ENCODE measurements around the gene LGALS3BP.

DNA sequence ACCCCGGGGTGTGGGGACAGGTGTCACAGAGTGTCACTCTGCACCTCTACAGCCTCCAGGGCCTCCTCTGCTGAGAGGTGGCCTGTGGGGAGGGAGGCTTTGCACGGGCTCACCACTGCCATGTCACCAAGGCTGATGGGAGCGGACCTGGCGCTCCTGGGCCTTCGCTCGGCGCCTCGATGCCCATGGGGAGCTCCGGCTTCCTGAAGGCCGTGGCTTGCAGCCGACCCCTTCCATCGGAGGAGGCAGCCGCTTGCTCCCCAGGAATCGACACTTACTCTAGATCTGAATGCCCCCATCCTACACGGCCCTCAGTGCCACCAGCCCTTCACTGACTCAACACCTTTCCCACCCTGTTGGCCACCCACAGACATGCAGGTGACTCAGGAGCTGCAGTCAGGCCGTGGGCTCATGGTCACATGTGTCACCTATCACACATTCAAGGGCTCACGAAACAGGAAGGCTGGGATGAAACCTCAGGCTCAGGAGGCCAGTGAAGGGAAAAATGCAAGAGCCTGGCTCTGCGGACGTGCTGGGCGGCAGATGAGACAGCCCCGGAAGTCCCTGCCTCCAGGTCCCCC lies 11.9 kb downstream of the LGALS3BP start:
- TF ChIP-seq, protein P1, sequence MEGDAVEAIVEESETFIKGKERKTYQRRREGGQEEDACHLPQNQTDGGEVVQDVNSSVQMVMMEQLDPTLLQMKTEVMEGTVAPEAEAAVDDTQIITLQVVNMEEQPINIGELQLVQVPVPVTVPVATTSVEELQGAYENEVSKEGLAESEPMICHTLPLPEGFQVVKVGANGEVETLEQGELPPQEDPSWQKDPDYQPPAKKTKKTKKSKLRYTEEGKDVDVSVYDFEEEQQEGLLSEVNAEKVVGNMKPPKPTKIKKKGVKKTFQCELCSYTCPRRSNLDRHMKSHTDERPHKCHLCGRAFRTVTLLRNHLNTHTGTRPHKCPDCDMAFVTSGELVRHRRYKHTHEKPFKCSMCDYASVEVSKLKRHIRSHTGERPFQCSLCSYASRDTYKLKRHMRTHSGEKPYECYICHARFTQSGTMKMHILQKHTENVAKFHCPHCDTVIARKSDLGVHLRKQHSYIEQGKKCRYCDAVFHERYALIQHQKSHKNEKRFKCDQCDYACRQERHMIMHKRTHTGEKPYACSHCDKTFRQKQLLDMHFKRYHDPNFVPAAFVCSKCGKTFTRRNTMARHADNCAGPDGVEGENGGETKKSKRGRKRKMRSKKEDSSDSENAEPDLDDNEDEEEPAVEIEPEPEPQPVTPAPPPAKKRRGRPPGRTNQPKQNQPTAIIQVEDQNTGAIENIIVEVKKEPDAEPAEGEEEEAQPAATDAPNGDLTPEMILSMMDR (IDR thresholded peaks at IDR 0.05), result no peak
- no peak for TF ChIP-seq POLR2AphosphoS5 (IDR thresholded peaks at IDR 0.05)

Data from sigmoid colon (tissue), 4 donors.